ENCODE results near the gene TM2D3. TPM values are rescaled to one million over a fixed set of nuclear protein-coding genes. Genes with fewer than 3 reads are reported as not detected.

The TM2D3 gene
- total and polyA plus RNA-seq, 4 donors = 40.2 to 68.1 (median 44.6) TPM

DNA sequence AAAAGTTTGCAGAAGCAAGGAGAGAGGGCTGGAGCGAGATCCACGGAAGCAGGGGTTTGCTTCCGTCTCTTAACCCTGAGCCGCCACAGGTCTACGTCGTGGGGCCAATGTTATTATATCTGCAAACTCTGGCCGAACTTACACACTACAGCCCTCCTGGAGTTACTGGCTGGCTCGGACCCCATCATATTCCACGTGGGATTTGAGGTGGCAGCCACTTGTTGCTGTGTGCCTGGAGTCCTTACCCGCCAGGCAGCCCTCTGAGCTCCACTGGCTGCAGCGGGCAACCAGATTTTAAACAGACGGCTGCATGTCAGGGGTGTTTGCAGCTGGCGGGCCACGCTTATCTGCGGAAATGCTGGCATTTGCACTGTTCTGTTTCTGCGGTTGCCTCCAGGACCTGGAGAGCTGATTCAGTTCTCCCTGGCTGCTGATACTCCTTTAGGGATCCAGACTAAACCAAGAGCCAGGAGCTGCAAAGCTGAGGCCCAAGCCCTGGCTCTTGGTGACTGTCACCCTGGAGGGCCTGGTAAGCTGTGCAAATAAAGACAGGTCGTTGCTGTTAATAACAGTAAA is 34.7 kb downstream of the TM2D3 start:
- WGBS, 2 donors = 92 to 93% methylated on average over 17 of the region's 17 CpGs
- H3K9me3 ChIP-seq (ENCODE audit: control insufficient read depth in 4 of 4, insufficient read depth in 3 of 4, low read length in 3 of 4) = no peaks in the 10 kb centered on the region
- TF ChIP-seq, protein P1, sequence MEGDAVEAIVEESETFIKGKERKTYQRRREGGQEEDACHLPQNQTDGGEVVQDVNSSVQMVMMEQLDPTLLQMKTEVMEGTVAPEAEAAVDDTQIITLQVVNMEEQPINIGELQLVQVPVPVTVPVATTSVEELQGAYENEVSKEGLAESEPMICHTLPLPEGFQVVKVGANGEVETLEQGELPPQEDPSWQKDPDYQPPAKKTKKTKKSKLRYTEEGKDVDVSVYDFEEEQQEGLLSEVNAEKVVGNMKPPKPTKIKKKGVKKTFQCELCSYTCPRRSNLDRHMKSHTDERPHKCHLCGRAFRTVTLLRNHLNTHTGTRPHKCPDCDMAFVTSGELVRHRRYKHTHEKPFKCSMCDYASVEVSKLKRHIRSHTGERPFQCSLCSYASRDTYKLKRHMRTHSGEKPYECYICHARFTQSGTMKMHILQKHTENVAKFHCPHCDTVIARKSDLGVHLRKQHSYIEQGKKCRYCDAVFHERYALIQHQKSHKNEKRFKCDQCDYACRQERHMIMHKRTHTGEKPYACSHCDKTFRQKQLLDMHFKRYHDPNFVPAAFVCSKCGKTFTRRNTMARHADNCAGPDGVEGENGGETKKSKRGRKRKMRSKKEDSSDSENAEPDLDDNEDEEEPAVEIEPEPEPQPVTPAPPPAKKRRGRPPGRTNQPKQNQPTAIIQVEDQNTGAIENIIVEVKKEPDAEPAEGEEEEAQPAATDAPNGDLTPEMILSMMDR (IDR thresholded peaks at IDR 0.05; ENCODE audit: control extremely low read depth, extremely low read depth) = no peak
- no peak overlapping the region for H3K9ac ChIP-seq (ENCODE audit: insufficient read depth in 1 of 2, low read length in 2 of 2)
- H3K36me3 ChIP-seq (ENCODE audit: control insufficient read depth in 4 of 4, insufficient read depth in 4 of 4, low read length in 4 of 4) = no peaks in the 10 kb centered on the region
- no peak overlapping the region for H3K27ac ChIP-seq (ENCODE audit: low read depth in 1 of 2, low read length in 1 of 2)
- H3K4me3 ChIP-seq = no peak overlapping the region
- H3K4me1 ChIP-seq (ENCODE audit: control insufficient read depth in 5 of 5, insufficient read depth in 5 of 5, low read length in 5 of 5) = peaks cover 2 to 30% (median 12%) of the 10 kb centered on the region in 5 donors
- DNase-seq (no peak), ATAC-seq (ENCODE audit: insufficient read depth, low FRiP score) (no peak)
- no peaks in the 10 kb centered on the region for H3K27me3 ChIP-seq (ENCODE audit: control insufficient read depth in 3 of 3, insufficient read depth in 3 of 3, low read length in 2 of 3)

DNA sequence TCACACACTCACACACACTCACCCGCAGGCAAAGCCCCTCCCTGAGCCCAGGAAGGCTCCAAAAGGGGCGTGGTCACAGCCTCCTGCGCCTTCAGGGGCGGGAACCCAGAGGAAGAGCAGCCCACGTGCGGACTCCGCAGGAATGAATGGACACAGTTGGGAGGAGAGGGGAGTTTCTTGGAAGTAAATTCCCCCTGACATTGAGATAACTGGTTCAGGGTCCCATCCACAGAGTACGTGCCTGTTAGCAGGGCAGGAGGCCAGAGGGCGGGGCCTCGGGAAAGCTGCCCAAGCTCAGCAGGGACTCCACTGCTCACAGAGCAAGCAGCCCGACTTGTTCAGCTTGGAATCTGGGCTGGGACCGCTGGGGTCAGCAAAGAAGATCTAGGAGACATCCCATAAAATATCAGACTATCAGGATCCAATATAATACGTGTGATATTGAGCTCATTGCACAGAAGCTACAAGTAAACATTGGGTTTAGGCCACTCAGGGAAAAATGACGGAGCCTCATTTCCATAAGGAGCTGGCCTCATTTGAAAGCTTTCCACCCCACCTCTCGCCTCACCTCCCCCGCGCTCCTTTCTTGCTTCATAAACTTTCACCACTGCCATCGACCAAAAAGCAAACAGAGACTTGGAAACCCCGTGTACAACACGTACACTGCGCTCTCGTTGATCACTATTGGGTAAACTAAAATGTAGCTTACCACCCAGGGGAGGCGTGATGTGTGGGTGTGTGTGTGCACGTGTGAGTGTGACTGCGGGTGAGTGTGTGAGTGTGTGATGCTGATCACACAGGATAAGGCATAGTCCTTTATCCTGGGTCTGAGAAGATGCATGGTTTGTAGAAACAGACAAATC is 36.0 kb downstream of the TM2D3 start:
- H3K9ac ChIP-seq (ENCODE audit: insufficient read depth in 1 of 2, low read length in 2 of 2) = peak overlapping the region in 1 of 2 donors; percentile 8
- peaks cover 2 to 30% (median 12%) of the 10 kb centered on the region in 5 donors for H3K4me1 ChIP-seq (ENCODE audit: control insufficient read depth in 5 of 5, insufficient read depth in 5 of 5, low read length in 5 of 5)
- H3K27ac ChIP-seq (ENCODE audit: low read depth in 1 of 2, low read length in 1 of 2) = no peak overlapping the region
- H3K27me3 ChIP-seq (ENCODE audit: control insufficient read depth in 3 of 3, insufficient read depth in 3 of 3, low read length in 2 of 3) = no peaks in the 10 kb centered on the region
- ATAC-seq (ENCODE audit: insufficient read depth, low FRiP score) = peak; percentile 27
- no peaks in the 10 kb centered on the region for H3K36me3 ChIP-seq (ENCODE audit: control insufficient read depth in 4 of 4, insufficient read depth in 4 of 4, low read length in 4 of 4)
- TF ChIP-seq, protein P1 (IDR thresholded peaks at IDR 0.05; ENCODE audit: control extremely low read depth, extremely low read depth) = no peak
- WGBS, 2 donors = 40 to 62% methylated on average over 25 of the region's 25 CpGs
- no peaks in the 10 kb centered on the region for H3K9me3 ChIP-seq (ENCODE audit: control insufficient read depth in 4 of 4, insufficient read depth in 3 of 4, low read length in 3 of 4)
- H3K4me3 ChIP-seq = no peak overlapping the region
- peak; percentile 79 to 87 (median 85) for DNase-seq

DNA sequence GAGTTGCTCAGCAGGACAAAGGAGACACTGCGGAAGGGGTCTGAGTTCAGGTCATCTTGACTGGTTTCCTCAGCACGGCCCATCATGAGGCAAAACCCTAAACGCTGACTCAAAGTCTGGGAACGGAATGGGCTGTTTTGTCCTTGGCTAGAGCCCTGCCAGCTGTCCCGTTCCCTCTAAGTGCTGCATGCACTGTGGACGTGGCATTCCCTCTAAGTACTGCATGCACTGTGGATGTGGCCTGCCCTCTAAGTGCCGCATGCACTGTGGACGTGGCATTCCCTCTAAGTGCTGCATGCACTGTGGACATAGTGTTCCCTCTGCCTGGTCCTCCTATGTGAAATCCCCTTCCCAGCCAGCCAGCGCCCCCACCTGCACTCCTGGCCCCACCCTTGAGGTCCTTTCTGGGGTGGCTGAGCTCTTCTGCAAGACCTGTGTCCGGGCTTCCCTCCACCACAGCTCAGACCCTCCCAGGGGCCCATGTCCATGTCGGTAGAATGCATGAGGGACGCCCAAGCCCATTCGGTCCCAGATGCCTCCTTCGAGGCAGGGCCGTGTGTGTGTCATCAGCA is 36.7 kb downstream of the TM2D3 start:
- DNase-seq = no peak
- H3K36me3 ChIP-seq (ENCODE audit: control insufficient read depth in 4 of 4, insufficient read depth in 4 of 4, low read length in 4 of 4) = no peaks in the 10 kb centered on the region
- no peak overlapping the region for H3K4me3 ChIP-seq
- no peaks in the 10 kb centered on the region for H3K27me3 ChIP-seq (ENCODE audit: control insufficient read depth in 3 of 3, insufficient read depth in 3 of 3, low read length in 2 of 3)
- H3K9ac ChIP-seq (ENCODE audit: insufficient read depth in 1 of 2, low read length in 2 of 2) = no peak overlapping the region
- TF ChIP-seq, protein P1 (IDR thresholded peaks at IDR 0.05; ENCODE audit: control extremely low read depth, extremely low read depth) = no peak
- peaks cover 2 to 30% (median 10%) of the 10 kb centered on the region in 5 donors for H3K4me1 ChIP-seq (ENCODE audit: control insufficient read depth in 5 of 5, insufficient read depth in 5 of 5, low read length in 5 of 5)
- ATAC-seq (ENCODE audit: insufficient read depth, low FRiP score) = no peak
- 60 to 80% methylated on average over 15 of the region's 15 CpGs for WGBS, 2 donors
- H3K27ac ChIP-seq (ENCODE audit: low read depth in 1 of 2, low read length in 1 of 2) = no peak overlapping the region
- no peaks in the 10 kb centered on the region for H3K9me3 ChIP-seq (ENCODE audit: control insufficient read depth in 4 of 4, insufficient read depth in 3 of 4, low read length in 3 of 4)

All from lung (tissue), 12 donors.